ENCODE measurements around the gene CILP2. TPM values are rescaled to one million over a fixed set of nuclear protein-coding genes. Genes with fewer than 3 reads are reported as not detected.
A peak's percentile ranks its signal among the peaks of the same experiment; 100 is the strongest.

The CILP2 gene, protein sequence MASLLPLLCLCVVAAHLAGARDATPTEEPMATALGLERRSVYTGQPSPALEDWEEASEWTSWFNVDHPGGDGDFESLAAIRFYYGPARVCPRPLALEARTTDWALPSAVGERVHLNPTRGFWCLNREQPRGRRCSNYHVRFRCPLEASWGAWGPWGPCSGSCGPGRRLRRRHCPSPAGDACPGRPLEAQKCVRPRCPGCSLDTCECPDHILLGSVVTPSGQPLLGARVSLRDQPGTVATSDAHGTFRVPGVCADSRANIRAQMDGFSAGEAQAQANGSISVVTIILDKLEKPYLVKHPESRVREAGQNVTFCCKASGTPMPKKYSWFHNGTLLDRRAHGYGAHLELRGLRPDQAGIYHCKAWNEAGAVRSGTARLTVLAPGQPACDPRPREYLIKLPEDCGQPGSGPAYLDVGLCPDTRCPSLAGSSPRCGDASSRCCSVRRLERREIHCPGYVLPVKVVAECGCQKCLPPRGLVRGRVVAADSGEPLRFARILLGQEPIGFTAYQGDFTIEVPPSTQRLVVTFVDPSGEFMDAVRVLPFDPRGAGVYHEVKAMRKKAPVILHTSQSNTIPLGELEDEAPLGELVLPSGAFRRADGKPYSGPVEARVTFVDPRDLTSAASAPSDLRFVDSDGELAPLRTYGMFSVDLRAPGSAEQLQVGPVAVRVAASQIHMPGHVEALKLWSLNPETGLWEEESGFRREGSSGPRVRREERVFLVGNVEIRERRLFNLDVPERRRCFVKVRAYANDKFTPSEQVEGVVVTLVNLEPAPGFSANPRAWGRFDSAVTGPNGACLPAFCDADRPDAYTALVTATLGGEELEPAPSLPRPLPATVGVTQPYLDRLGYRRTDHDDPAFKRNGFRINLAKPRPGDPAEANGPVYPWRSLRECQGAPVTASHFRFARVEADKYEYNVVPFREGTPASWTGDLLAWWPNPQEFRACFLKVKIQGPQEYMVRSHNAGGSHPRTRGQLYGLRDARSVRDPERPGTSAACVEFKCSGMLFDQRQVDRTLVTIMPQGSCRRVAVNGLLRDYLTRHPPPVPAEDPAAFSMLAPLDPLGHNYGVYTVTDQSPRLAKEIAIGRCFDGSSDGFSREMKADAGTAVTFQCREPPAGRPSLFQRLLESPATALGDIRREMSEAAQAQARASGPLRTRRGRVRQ
- 1.0 and 3.3 TPM in 2 replicates for total RNA-seq (ENCODE audit: low replicate concordance)

DNA sequence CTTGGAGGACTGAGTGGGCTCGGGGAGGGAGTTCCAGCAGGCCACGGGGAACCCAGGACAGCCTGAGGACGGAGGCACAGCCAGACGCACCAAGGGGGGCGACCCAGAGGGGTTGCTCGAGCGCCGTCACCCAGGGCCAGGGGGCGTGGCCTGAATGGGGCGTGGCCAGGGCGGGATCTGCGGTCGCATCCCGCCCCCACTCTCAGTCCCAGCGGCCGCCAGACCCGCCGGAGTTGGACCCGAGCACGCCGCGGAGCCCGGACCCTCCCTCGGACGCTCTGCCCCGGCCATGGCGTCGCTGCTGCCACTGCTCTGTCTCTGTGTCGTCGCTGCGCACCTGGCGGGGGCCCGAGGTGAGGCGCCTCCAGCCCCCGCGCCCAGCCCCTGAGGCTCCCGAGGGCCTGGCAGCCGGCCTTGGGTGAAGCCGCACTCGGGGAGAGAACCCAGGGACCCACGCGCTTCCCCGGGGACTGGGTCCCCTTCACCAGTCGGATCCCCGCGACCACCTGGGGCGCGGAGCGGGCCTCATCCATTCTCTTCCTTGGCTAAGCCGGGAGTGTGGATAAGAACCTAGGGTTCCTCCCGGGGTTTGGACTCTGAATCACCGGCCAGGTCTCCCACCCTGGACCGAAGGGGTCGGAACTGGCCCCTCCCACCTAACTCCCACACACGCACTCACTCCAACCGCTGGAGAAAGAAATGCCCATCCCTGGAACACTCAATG lies at the start of gene CILP2:
CILP2 (plus strand) TSS at position 205 of the 724 bp plus-strand sequence; CDS start at position 290, 85 bp downstream.
- Histone ChIP-seq H3F3A (ENCODE audit: low read depth) (peaks cover 13% of the 10 kb centered on the region), H3K4me2 (peak within 1 kb of the TSS; percentile 79), H3K4me1 (no peaks in the 10 kb centered on the region), H3K79me2 (ENCODE audit: low read depth) (no peaks in the 10 kb centered on the region), H4K20me1 (ENCODE audit: low read depth) (peaks cover 7% of the 10 kb centered on the region), H3K27ac (no peak within 1 kb of the TSS), H3K27me3 (peaks cover 48% of the 10 kb centered on the region), H2AFZ (replicated peaks) (no peak within 1 kb of the TSS), H3K9me3 (ENCODE audit: low read depth) (no peaks in the 10 kb centered on the region), H3K9ac (no peak within 1 kb of the TSS), H3K36me3 (no peaks in the 10 kb centered on the region), H3K4me3 (peak within 1 kb of the TSS; percentile 56)
- H3K9me3 Mint-ChIP-seq: no peaks in the 10 kb centered on the region
- peak; percentile 86 for DNase-seq (ENCODE audit: low spot score)
- no peak within 1 kb of the TSS for H3K27ac Mint-ChIP-seq
- H3K4me3 Mint-ChIP-seq: peak within 1 kb of the TSS; percentile 79
- H3K4me1 Mint-ChIP-seq: peaks cover 12% of the 10 kb centered on the region
- peaks cover 2% of the 10 kb centered on the region for H3K36me3 Mint-ChIP-seq
- TF ChIP-seq EZH2phosphoT487 (IDR thresholded peaks at IDR 0.05): peak; percentile 24
- TF ChIP-seq EZH2 (IDR thresholded peaks at IDR 0.05): peak; percentile 50
- TF ChIP-seq, protein P1, sequence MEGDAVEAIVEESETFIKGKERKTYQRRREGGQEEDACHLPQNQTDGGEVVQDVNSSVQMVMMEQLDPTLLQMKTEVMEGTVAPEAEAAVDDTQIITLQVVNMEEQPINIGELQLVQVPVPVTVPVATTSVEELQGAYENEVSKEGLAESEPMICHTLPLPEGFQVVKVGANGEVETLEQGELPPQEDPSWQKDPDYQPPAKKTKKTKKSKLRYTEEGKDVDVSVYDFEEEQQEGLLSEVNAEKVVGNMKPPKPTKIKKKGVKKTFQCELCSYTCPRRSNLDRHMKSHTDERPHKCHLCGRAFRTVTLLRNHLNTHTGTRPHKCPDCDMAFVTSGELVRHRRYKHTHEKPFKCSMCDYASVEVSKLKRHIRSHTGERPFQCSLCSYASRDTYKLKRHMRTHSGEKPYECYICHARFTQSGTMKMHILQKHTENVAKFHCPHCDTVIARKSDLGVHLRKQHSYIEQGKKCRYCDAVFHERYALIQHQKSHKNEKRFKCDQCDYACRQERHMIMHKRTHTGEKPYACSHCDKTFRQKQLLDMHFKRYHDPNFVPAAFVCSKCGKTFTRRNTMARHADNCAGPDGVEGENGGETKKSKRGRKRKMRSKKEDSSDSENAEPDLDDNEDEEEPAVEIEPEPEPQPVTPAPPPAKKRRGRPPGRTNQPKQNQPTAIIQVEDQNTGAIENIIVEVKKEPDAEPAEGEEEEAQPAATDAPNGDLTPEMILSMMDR (IDR thresholded peaks at IDR 0.05): no peak
- peaks cover 13% of the 10 kb centered on the region for H3K27me3 Mint-ChIP-seq (ENCODE audit: insufficient read depth, low read depth)

DNA sequence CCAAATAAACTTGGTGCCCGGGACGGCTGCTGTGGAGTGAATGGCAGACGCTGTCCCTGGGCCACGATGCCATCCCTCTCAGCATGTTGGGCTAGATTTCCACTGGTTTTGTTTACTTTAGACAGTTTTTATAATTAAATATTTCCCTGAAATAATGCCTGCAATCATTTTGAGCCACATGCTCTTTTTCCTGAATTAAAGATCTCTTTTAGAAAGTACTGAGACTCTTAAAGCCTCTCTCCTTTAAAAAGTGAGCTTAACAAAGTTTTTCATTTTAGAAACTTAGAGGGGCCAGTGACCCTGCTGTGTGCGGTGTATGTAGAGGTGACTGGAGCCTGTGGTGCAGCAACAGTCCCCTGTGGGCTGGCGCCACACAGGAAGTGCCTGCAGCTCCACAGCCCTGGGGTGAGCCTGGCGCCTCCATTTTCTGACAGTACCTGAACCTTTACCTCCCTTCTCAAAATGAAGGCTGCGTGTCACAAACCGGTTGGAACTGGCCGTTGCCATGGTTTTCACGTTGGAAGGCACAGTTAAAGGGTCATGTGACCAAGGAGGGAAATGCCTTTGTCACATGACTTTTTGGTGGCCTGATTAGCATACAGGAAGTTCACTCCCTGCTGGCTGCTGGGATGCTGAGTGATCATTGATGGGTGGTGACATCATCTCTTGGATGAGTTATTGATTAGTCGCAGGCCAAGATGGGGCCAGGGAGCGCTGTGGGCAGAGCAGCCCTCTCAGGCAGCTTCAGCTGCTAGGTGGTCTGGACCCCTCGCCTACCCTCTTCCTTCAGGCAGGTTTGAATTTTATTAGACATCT lies 49.0 kb upstream of the CILP2 start:
- peaks cover 21% of the 10 kb centered on the region for H3K4me1 ChIP-seq
- peaks cover 31% of the 10 kb centered on the region for H4K20me1 ChIP-seq (ENCODE audit: low read depth)
- Mint-ChIP-seq H3K4me1 (peaks cover 45% of the 10 kb centered on the region), H3K27me3 (ENCODE audit: insufficient read depth, low read depth) (peaks cover 10% of the 10 kb centered on the region), H3K36me3 (no peaks in the 10 kb centered on the region), H3K27ac (peak overlapping the region; percentile 98), H3K9me3 (no peaks in the 10 kb centered on the region), H3K4me3 (peak overlapping the region; percentile 70)
- H3F3A ChIP-seq (ENCODE audit: low read depth): peaks cover 28% of the 10 kb centered on the region
- H3K9me3 ChIP-seq (ENCODE audit: low read depth): no peaks in the 10 kb centered on the region
- H3K27me3 ChIP-seq: no peaks in the 10 kb centered on the region
- TF ChIP-seq EZH2 (IDR thresholded peaks at IDR 0.05) (no peak), EZH2phosphoT487 (IDR thresholded peaks at IDR 0.05) (no peak)
- TF ChIP-seq, protein P1 (IDR thresholded peaks at IDR 0.05): no peak
- no peak overlapping the region for H2AFZ ChIP-seq (replicated peaks)
- no peaks in the 10 kb centered on the region for H3K36me3 ChIP-seq
- H3K4me3 ChIP-seq: peak overlapping the region; percentile 11
- peaks cover 67% of the 10 kb centered on the region for H3K79me2 ChIP-seq (ENCODE audit: low read depth)
- peak overlapping the region; percentile 69 for H3K27ac ChIP-seq
- H3K4me2 ChIP-seq: peak overlapping the region; percentile 44
- no peak overlapping the region for H3K9ac ChIP-seq
- peak; percentile 82 for DNase-seq (ENCODE audit: low spot score)

Measured in neural progenitor cell (in vitro differentiated cells).